ENCODE results near the gene BBIP1.

- no peak for TF ChIP-seq GATA2 (IDR thresholded peaks at IDR 0.05; ENCODE audit: low read depth, low read length)
- TF ChIP-seq GATA3 (IDR thresholded peaks at IDR 0.05; ENCODE audit: low read depth, low read length) = no peak
Observed at GRCh38 chr10:110883924-110884323, 35.1 kb downstream of the BBIP1 start.

All from SH-SY5Y (cell line).